Uterus (tissue), 4 donors: ENCODE results near the gene MYL12B. TPM values are rescaled to one million over a fixed set of nuclear protein-coding genes. Genes with fewer than 3 reads are reported as not detected.
A peak's percentile ranks its signal among the peaks of the same experiment; 100 is the strongest.
"Not testable (repeated sequence)": the region's sequence is repeated elsewhere in the genome, so short reads cannot be mapped to it uniquely, and the experiment has no call there.

Source experiments
- DNase-seq, 2 donors: peaks; one replicate each; pipeline ENCODE4 v3.0.0-alpha.2; 2019 to 2020
- H3K27ac ChIP-seq, 2 donors: fragments of 200-600 bp; sonication (generic); 1 replicate in 1 of 2; 2 replicates in 1 of 2; pipeline ENCODE4 v1.5.1; 2016 to 2018
- H3K27me3 ChIP-seq, 2 donors: fragments of 200-600 bp; sonication (generic); one replicate each; pipeline ENCODE4 v1.5.1; 2018 to 2019; ENCODE audit warnings: control low read depth in 1 of 2
- H3K36me3 ChIP-seq, 2 donors: fragments of 200-600 bp; sonication (generic); one replicate each; pipeline ENCODE4 v1.5.1; 2019; ENCODE audit warnings: control low read depth in 1 of 2
- H3K4me1 ChIP-seq, 2 donors: fragments of 200-600 bp; sonication (generic); one replicate each; pipeline ENCODE4 v1.5.1; 2018 to 2019; ENCODE audit warnings: control low read depth in 1 of 2
- H3K4me3 ChIP-seq, 2 donors: fragments of 200-600 bp; sonication (generic); 1 replicate in 1 of 2; 2 replicates in 1 of 2; pipeline ENCODE4 v1.5.1; 2018 to 2019; ENCODE audit warnings: mild to moderate bottlenecking in 1 of 2
- H3K9me3 ChIP-seq, 2 donors: fragments of 200-600 bp; sonication (generic); one replicate each; pipeline ENCODE4 v1.5.1; 2019; ENCODE audit warnings: control low read depth in 1 of 2
- POLR2A ChIP-seq, 2 donors: fragments of 450-650 bp; IDR thresholded peaks; one replicate each; pipeline ENCODE4 v1.6.1; 2016; ENCODE audit warnings: antibody characterized with exemption in 2 of 2, mild to moderate bottlenecking in 1 of 2, moderate library complexity in 1 of 2
- intact Hi-C: fragments of 100-400 bp; cut with DNase I; formaldehyde crosslinking; loops from one replicate; pipeline ENCODE4 v1.15.1; 2023; ENCODE audit warnings: low total_unique reads
- total RNA-seq, 4 donors: library from RNA; depleted of rRNA in 3 of 4; stranded (reverse); fragments of >200 nt in 3 of 4; gene quantifications; one replicate each; pipeline versions ENCODE4 v1.1.0 to v1.2.4, GENCODE V29; 2014 to 2023
- TF ChIP-seq, protein P1 (sequence below), 4 experiments: fragments of 200-600 bp in 2 of 4; fragments of 450-650 bp in 2 of 4; sonication (generic) in 2 of 4; IDR thresholded peaks; one replicate each; pipeline ENCODE4 v1.5.1; 2016 to 2019; ENCODE audit warnings: antibody characterized with exemption in 4 of 4, mild to moderate bottlenecking in 2 of 4, moderate library complexity in 1 of 4
- donor health status: DM: yes; HTN: yes; CAD: no.

MYL12B gene
- total RNA-seq, 4 donors from 2014 or later, result 236 to 387 (median 305) TPM

DNA sequence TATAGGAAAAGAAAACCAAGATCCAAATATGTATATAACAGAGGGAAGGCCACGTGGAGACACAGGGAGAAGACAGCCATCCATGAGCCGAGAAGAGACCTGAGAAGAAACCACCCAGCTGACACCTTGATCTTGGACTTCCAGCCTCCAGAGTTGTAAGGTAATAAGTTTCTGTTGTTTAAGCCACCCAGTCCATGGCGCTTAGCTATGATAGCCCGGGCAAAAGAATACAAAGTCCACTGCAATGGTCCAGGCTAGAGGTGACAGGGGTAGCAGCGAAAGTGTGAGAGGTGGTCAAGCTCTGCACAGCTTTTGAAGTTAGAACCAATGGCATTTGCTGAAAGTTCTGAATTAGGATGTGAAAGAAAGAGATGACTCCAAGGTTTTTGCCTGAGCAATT, 44.9 kb upstream of the MYL12B start:
- Histone ChIP-seq H3K4me3 (no peak overlapping the region), H3K27ac (no peak overlapping the region), H3K9me3 (no peaks in the 10 kb centered on the region), H3K4me1 (peaks cover 0 to 4% of the 10 kb centered on the region in 2 donors), H3K36me3 (no peaks in the 10 kb centered on the region), H3K27me3 (no peaks in the 10 kb centered on the region)
- no peak for DNase-seq
- intact Hi-C loops, result no loop called here
- TF ChIP-seq, protein P1, sequence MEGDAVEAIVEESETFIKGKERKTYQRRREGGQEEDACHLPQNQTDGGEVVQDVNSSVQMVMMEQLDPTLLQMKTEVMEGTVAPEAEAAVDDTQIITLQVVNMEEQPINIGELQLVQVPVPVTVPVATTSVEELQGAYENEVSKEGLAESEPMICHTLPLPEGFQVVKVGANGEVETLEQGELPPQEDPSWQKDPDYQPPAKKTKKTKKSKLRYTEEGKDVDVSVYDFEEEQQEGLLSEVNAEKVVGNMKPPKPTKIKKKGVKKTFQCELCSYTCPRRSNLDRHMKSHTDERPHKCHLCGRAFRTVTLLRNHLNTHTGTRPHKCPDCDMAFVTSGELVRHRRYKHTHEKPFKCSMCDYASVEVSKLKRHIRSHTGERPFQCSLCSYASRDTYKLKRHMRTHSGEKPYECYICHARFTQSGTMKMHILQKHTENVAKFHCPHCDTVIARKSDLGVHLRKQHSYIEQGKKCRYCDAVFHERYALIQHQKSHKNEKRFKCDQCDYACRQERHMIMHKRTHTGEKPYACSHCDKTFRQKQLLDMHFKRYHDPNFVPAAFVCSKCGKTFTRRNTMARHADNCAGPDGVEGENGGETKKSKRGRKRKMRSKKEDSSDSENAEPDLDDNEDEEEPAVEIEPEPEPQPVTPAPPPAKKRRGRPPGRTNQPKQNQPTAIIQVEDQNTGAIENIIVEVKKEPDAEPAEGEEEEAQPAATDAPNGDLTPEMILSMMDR (IDR thresholded peaks at IDR 0.05), result no peak
- no peak for TF ChIP-seq POLR2A (IDR thresholded peaks at IDR 0.05)

DNA sequence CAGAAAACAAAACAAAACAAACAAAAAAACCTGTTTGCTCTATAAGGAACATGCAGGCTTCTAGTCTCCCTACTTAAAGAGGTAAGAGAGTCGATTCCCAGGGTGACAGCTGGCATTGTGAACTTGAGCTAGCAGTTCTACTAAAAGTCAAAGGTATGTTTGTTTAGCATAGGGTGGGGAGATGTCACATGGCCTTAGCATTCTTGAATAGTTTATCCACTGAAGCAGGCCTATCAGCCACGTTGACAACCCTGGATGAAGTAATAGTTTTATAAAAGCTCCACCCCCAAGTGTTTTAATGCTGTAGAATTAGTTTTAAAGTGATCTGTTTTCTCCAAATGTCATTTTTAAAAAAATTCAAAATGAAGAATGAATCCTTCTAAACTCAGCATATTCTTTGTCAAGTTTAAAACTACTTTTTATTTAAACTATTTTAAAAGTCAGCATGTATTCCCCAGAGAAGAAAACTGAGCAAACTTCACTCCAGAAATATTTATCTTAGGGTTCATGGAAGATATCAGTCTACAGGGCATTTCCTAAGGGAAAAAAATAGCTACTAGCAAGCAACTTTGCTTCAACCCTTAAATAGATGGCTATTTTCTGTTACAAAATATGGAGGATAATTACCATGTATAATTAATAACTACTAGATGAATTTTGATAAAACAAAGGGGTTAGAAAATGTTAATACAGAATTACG, 43.8 kb upstream of the MYL12B start:
- intact Hi-C loops, result no loop called here
- H3K4me3 ChIP-seq, result no peak overlapping the region

DNA sequence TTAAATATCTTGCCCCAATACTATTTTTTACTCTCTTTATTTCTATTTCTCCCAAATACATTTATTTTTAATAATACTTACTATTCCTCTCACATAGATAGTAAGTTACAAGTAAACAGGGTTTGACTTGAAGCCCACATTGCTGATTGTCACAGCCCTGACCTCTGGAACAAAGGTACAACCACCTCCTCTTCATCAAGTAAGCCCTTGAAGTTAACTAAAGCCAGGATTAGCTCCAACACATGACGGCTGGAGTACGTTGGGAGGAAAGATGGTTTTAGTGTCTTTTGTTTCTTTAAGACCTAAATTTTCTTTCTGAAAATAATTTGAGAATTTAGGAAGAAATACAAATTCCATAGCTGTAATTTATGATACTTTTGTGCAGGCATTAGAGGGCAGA, 43.1 kb upstream of the MYL12B start:
- Histone ChIP-seq H3K36me3 (no peaks in the 10 kb centered on the region), H3K4me1 (peaks cover 0 to 4% of the 10 kb centered on the region in 2 donors), H3K9me3 (no peaks in the 10 kb centered on the region), H3K4me3 (peak overlapping the region; percentile 9 to 20), H3K27me3 (no peaks in the 10 kb centered on the region), H3K27ac (peak overlapping the region; percentile 67 to 77)
- intact Hi-C loops, result no loop called here
- TF ChIP-seq POLR2A (IDR thresholded peaks at IDR 0.05), result no peak
- TF ChIP-seq, protein P1 (IDR thresholded peaks at IDR 0.05), result no peak
- DNase-seq, result no peak

More for the DNA sequence above, 43.8 kb upstream of the MYL12B start:
- Histone ChIP-seq H3K9me3 (no peaks in the 10 kb centered on the region), H3K27me3 (no peaks in the 10 kb centered on the region), H3K4me1 (peaks cover 0 to 4% of the 10 kb centered on the region in 2 donors), H3K36me3 (no peaks in the 10 kb centered on the region), H3K27ac (peak overlapping the region; percentile 67 to 77)
- DNase-seq, result no peak
- no peak for TF ChIP-seq POLR2A (IDR thresholded peaks at IDR 0.05)
- TF ChIP-seq, protein P1 (IDR thresholded peaks at IDR 0.05), result no peak

DNA sequence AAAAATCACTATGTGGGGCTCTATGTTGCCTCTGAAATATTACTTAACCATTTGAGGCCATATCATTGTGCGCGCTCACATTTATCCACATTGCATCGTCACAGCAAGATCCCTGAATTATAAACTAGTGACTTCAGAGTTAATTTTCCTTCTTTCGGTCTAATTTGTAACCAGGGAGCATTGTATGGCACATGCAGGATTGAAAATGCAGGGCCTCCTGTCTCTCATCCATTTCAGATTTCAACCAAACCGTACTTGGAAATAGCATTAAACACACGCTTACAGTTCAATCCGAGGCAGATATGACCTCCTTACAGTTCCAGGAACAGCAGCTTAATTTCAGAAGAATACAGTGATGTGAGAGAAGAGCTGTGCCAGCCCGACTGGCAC, 42.7 kb upstream of the MYL12B start:
- no peak for DNase-seq
- Histone ChIP-seq H3K27ac (peak overlapping the region; percentile 67 to 77), H3K27me3 (no peaks in the 10 kb centered on the region), H3K4me1 (peaks cover 0 to 4% of the 10 kb centered on the region in 2 donors), H3K4me3 (peak overlapping the region; percentile 9 to 20), H3K36me3 (no peaks in the 10 kb centered on the region), H3K9me3 (no peaks in the 10 kb centered on the region)
- TF ChIP-seq, protein P1 (IDR thresholded peaks at IDR 0.05), result no peak
- no peak for TF ChIP-seq POLR2A (IDR thresholded peaks at IDR 0.05)
- intact Hi-C loops, result no loop called here

DNA sequence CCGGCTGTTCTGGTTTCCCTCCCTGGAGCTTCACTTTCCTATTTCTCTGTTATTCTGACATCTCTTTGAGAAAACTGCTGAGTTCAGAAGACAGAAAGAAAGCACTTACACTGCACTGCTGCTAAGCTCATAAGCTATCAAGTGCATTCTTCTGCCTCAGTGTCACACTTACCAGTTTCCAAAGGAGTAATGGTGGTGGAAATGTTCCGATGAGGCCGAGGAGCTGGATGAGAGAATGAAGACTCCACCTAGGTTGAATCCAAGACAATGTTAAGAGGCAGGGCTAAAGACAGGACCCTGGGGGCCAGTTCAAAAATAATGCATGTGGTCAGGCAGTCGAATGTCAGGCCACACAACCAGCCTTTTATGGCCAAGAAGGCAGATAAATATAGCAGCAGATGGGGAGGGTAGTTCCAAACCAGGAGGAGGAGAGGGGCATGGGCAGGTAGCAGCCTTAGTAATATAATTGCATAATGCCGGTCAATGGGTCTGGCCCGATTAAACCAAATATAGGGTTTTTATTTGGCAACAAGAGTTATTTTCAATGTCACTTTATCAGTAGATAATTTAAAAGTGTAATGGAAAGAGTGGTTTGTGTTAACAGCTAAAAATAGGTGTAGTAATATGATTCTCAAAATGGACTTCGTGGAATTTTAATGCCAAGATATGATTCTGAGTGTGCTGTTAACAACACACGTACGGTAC, 42.1 kb upstream of the MYL12B start, which contains the start of gene MYOM1:
Gene MYOM1, minus strand, starts transcription at position 338 of the 705 bp plus-strand sequence. CDS start 4,745 bp downstream, outside the sequence.
- Histone ChIP-seq H3K4me1 (peaks cover 0 to 4% of the 10 kb centered on the region in 2 donors), H3K27ac (peak within 1 kb of the TSS; percentile 67 to 77), H3K27me3 (no peaks in the 10 kb centered on the region), H3K36me3 (no peaks in the 10 kb centered on the region), H3K9me3 (no peaks in the 10 kb centered on the region), H3K4me3 (peak within 1 kb of the TSS; percentile 9 to 20)
- no peak for DNase-seq
- TF ChIP-seq, protein P1 (IDR thresholded peaks at IDR 0.05), result no peak
- TF ChIP-seq POLR2A (IDR thresholded peaks at IDR 0.05), result no peak
- intact Hi-C loops, result no loop called here

DNA sequence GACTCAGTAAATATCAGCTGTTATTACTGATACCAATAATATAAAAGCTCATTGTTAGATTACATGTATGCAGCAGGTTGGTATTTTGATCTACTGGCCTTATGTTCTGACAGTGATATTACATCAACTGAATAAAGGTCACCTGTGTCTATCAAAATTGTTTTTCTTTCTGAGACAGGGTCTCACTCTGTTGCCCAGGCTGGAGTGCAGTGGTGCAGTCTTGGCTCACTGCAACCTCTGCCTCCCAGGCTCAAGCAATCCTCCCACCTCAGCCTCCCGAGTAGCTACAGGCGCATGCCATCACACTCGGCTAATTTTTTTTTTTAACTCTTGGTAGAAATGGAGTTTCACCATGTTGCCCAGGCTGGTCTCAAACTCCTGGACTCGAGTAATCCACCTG, 41.1 kb upstream of the MYL12B start:
- intact Hi-C loops, H3K36me3 ChIP-seq: not testable (repeated sequence)
- H3K27ac ChIP-seq, result peak overlapping the region in 1 of 2 donors; percentile 67

More for the DNA sequence above, 41.1 kb upstream of the MYL12B start:
- not testable (repeated sequence) for H3K4me1 ChIP-seq, H3K9me3 ChIP-seq, DNase-seq, H3K4me3 ChIP-seq, H3K27me3 ChIP-seq
